Activated B cell treated with CpG ODN at 0.5 μM for 24 hours (primary cell): ENCODE measurements around the gene SPTBN4. TPM values are rescaled to one million over a fixed set of nuclear protein-coding genes. Genes with fewer than 3 reads are reported as not detected.

Experiments used
- ATAC-seq: fragments of 200-7000 bp; cut with Tn5 transposase; one replicate; pipeline ENCODE4 v1.10.0; 2021; ENCODE audit warnings: low read depth, mild to moderate bottlenecking, moderate library complexity
- CTCF ChIA-PET: fragments of 350-600 bp; sonication (Branson Sonifier 250); formaldehyde crosslinking; loops from one replicate; lab custom pipeline; 2021; ENCODE audit warnings: antibody characterized with exemption; lab: Charles Lee
- POLR2A ChIA-PET: fragments of 350-600 bp; sonication (Branson Sonifier 250); formaldehyde crosslinking; loops from one replicate; lab custom pipeline; 2021; ENCODE audit warnings: antibody characterized with exemption; lab: Charles Lee
- DNase-seq: peaks from one replicate; pipeline ENCODE4 v3.0.0; 2022
- H3K27ac Mint-ChIP-seq: one replicate; pipeline ENCODE4 v1.8.0; 2020; ENCODE audit warnings: mixed read lengths
- H3K27me3 Mint-ChIP-seq: one replicate; pipeline ENCODE4 v1.8.0; 2021; ENCODE audit warnings: mixed read lengths
- H3K36me3 Mint-ChIP-seq: one replicate; pipeline ENCODE4 v1.8.0; 2021; ENCODE audit warnings: low read depth, mixed read lengths
- H3K4me1 Mint-ChIP-seq: one replicate; pipeline ENCODE4 v1.8.0; 2021; ENCODE audit warnings: mixed read lengths
- H3K4me3 Mint-ChIP-seq: one replicate; pipeline ENCODE4 v1.8.0; 2020; ENCODE audit warnings: mild to moderate bottlenecking, mixed read lengths
- H3K9me3 Mint-ChIP-seq: one replicate; pipeline ENCODE4 v1.8.0; 2020; ENCODE audit warnings: mixed read lengths
- intact Hi-C: fragments of 100-400 bp; cut with micrococcal nuclease; formaldehyde crosslinking; loops from one replicate; pipeline ENCODE4 v1.15.1; 2024
- total RNA-seq: library from RNA; stranded (reverse); gene quantifications from 2 replicates; pipeline ENCODE4 v1.2.3, GENCODE V29; 2022
- TF ChIP-seq, protein P1 (sequence below): fragments of 200-600 bp; IDR thresholded peaks from one replicate; pipeline ENCODE4 v1.8.0; 2022; ENCODE audit warnings: antibody characterized with exemption, mild to moderate bottlenecking

The SPTBN4 gene
- total RNA-seq, 1 donor from 2014 or later: 0.20 TPM

DNA sequence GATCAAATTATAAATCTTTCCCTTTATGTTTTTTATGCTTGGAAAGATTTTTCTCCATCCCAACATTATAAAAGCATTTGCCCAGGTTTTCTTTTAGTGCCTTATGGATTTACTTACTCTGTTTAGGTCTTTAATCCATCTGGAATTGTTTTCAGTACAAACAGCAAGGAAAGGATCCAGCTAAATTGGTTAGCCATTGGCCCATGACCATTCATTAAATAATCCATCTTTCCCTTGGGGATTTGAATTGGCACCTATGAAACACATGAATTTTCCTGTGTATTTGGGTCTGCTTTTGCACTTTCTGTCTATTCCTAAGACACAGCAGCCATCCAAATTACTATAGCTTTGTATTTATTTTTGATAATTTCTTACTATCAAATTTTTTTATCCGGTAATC, 81.0 kb downstream of the SPTBN4 start:
- no peaks in the 10 kb centered on the region for H3K36me3 Mint-ChIP-seq
- peaks cover 2% of the 10 kb centered on the region for H3K9me3 Mint-ChIP-seq
- ChIA-PET POLR2A (no interaction called here), CTCF (interaction anchor here (0.8 to 3.2 kb wide), 5 partner anchors 23 to 242 kb away, joined by 3 to 20 read pairs (median 4); no protein-coding TSS in a partner anchor)
- no peak overlapping the region for H3K27ac Mint-ChIP-seq
- H3K27me3 Mint-ChIP-seq: peaks cover 27% of the 10 kb centered on the region
- no peak overlapping the region for H3K4me3 Mint-ChIP-seq
- ATAC-seq: no peak
- TF ChIP-seq, protein P1, sequence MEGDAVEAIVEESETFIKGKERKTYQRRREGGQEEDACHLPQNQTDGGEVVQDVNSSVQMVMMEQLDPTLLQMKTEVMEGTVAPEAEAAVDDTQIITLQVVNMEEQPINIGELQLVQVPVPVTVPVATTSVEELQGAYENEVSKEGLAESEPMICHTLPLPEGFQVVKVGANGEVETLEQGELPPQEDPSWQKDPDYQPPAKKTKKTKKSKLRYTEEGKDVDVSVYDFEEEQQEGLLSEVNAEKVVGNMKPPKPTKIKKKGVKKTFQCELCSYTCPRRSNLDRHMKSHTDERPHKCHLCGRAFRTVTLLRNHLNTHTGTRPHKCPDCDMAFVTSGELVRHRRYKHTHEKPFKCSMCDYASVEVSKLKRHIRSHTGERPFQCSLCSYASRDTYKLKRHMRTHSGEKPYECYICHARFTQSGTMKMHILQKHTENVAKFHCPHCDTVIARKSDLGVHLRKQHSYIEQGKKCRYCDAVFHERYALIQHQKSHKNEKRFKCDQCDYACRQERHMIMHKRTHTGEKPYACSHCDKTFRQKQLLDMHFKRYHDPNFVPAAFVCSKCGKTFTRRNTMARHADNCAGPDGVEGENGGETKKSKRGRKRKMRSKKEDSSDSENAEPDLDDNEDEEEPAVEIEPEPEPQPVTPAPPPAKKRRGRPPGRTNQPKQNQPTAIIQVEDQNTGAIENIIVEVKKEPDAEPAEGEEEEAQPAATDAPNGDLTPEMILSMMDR: no peak
- intact Hi-C loops: no loop called here
- peaks cover 7% of the 10 kb centered on the region for H3K4me1 Mint-ChIP-seq
- no peak for DNase-seq

DNA sequence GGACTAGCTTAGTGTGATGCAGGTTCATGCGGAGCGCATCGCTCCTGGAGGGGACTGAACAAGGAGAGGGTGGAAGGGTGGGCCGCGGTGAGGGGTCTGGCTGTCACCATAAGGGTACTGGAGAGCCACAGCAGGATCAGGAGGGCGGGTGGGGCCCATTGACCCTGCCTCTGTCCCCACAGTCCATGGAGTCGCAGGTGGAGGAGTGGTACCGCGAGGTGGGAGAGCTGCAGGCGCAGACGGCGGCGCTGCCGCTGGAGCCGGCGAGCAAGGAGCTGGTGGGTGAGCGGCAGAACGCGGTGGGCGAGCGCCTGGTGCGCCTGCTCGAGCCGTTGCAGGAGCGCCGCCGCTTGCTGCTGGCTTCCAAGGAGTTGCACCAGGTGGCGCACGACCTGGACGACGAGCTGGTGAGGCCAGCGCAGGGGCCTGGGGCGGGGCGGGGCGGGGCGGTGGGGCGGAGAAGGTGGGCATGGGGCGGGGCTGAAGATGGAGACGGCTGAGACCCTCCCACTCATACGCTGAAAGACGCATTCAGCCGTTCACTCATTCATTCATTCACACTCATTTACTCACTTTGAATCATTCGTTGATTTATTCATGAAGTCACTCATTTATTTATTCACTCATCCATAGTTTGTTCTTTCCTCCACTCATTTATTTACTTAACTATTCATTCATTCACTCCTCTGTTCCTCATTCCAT, 82.4 kb downstream of the SPTBN4 start:
- POLR2A ChIA-PET: interaction anchor here (1.1 to 1.2 kb wide), 2 partner anchors 18 to 49 kb away, joined by 3 to 4 read pairs; no protein-coding TSS in a partner anchor
- Mint-ChIP-seq H3K27me3 (peaks cover 38% of the 10 kb centered on the region), H3K4me1 (peaks cover 7% of the 10 kb centered on the region), H3K9me3 (peaks cover 2% of the 10 kb centered on the region), H3K27ac (no peak overlapping the region), H3K4me3 (no peak overlapping the region), H3K36me3 (no peaks in the 10 kb centered on the region)
- DNase-seq: peak; percentile 52
- intact Hi-C loops: loop anchor here (1.0 kb wide), 3 partner anchors 21 to 85 kb away; no protein-coding TSS in a partner anchor
- TF ChIP-seq, protein P1: no peak
- CTCF ChIA-PET: interaction anchor here (0.5 to 3.2 kb wide), 13 partner anchors 15 to 409 kb away, joined by 3 to 20 read pairs (median 3); no protein-coding TSS in a partner anchor
- ATAC-seq: peak; percentile 85

DNA sequence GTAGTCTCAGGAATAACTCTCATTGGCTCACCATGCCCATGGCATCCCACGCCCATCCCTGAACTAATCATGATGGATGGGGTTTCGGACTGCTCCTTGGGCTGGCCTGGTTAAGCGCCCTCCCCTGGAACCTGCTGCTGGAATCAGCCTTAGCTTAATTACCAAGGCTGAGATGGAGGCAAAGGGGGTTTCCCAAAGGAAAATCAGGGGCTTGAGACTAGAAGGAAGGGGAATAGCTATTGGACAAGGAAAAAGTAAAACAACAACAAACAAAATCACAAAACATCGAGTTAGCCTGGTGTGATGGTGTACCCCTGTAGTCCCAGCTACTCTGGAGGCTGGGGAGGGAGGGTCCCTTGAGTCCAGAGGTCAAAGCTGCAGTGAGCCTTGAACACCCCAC, 84.2 kb downstream of the SPTBN4 start:
- ChIA-PET CTCF (interaction anchor here (1.0 to 1.1 kb wide), 2 partner anchors 46 to 89 kb away, joined by 3 read pairs; no protein-coding TSS in a partner anchor), POLR2A (no interaction called here)
- no peak for DNase-seq
- no peak overlapping the region for H3K27ac Mint-ChIP-seq
- H3K4me3 Mint-ChIP-seq: no peak overlapping the region
- H3K36me3 Mint-ChIP-seq: no peaks in the 10 kb centered on the region
- H3K27me3 Mint-ChIP-seq: peaks cover 50% of the 10 kb centered on the region
- no peak for ATAC-seq
- TF ChIP-seq, protein P1: no peak
- intact Hi-C loops: no loop called here
- H3K9me3 Mint-ChIP-seq: peaks cover 2% of the 10 kb centered on the region
- peaks cover 7% of the 10 kb centered on the region for H3K4me1 Mint-ChIP-seq

DNA sequence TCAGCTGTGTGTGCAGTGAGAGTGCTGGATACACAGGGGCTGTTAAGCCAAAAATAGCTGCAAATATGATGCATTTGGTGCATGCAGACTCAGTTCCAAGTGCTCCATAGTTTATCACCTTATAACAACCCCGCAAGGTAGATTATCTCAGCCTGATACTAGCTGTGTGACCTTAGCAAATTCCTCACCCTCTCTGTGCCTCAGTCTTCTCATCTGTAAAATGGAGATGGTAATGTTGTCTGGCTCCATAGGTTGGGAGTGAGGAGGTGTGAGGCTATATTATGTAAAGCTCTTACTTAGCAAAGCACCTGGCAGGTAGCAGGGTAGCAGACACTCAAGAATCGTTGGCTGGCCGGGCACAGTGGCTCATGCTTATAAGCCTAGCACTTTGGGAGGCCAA, 86.0 kb downstream of the SPTBN4 start:
- ChIA-PET CTCF (interaction anchor here (2.4 kb wide), 1 partner anchor 82 kb away, joined by 7 read pairs; no protein-coding TSS in a partner anchor), POLR2A (no interaction called here)
- DNase-seq (no peak), ATAC-seq (no peak)
- H3K27me3 Mint-ChIP-seq: peaks cover 49% of the 10 kb centered on the region
- no peaks in the 10 kb centered on the region for H3K9me3 Mint-ChIP-seq
- H3K36me3 Mint-ChIP-seq: no peaks in the 10 kb centered on the region
- intact Hi-C loops: no loop called here
- no peak overlapping the region for H3K4me3 Mint-ChIP-seq
- TF ChIP-seq, protein P1: no peak
- H3K4me1 Mint-ChIP-seq: peaks cover 7% of the 10 kb centered on the region
- no peak overlapping the region for H3K27ac Mint-ChIP-seq
